CD4-positive, alpha-beta T cell treated with Interleukin-4 for 1 hour (primary cell): ENCODE data around the gene ROR1.

Experiments used
- DNase-seq, 2 donors: peaks; one replicate each; pipeline ENCODE4 v3.0.0-alpha.2; 2020 to 2022

Gene ROR1

DNA sequence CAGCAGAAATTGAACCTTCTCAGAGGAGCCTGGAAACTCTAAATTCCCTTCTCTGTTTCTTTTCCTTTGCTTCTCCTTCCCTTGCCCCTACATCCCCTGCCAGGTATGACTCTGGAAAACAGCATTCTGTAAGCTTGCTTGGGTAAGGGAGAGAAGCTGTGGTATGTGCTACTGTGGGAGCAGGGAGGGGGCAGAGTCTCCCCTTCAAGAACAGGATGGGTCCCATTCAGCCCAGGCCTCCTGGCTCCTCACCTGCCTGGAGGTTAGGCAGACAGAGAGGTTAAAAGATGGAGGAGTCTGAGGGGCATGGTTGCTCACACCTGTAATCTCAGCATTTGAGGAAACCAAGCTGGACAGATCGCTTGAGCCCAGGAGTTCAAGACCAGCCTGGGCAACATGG is 389.0 kb downstream of the ROR1 start:
- DNase-seq: no peak

DNA sequence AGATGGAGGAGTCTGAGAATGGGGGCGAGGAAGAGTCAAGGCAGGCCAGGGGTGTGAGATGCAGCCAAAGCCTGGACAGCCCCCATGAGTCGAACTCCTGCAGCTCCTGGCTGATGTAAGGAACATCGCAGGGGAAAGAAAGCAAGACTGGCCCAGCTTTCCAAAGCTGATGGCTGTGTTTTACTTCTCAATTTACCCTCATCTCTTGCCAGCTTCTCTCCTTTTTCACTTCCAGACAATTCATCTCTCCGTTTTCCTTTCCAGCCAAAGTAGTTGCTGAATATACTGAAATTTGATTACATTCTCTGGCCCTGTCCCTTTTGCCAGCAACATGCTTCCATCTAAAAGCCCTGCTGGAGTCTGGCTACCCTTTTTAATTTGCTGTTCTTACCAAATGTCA is 389.6 kb downstream of the ROR1 start:
- DNase-seq: no peak

DNA sequence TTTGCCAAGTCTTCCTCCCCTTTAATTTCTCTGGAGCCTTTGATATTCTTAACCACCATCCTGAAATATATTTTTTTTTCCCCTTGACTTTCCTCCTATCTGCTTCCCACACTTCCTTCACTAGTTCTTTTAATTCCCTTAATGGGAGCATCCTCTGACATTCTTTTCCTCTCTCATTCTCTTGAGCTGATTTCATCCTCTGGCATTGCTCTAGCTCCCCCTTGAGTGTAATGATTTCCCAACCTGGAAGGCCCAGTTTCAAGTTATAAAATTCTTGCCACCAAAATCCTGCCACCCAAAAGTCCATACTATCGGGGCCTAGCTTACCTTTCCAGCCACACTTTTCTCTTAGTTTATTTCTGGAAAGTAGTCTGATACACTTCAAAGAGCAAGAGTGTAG is 390.2 kb downstream of the ROR1 start:
- no peak for DNase-seq

GRCh38 chr1:64166629-64167028 is 392.8 kb downstream of the ROR1 start:
- DNase-seq: no peak

DNA sequence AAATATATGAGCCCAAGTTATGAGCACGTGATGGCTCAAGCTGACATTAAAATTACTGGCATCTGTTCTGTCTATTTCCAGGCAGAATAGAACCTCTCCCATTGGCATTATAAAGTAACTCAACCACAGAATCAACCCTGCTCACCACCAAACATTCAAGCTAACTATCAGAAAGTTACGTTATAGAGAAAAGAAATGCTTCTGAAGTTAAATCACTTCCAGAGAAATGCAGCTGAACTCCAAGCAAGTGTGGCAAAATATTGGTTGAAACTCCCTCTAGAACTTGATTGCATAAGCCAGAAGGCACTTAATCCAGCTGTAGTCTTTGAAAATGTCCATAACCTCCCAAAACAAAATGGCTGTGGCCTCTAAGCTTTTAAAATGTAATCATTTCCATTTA is 393.4 kb downstream of the ROR1 start:
- no peak for DNase-seq

- DNase-seq: no peak
Observed at GRCh38 chr1:64171246-64171645, 397.4 kb downstream of the ROR1 start.

- DNase-seq: no peak
Observed at GRCh38 chr1:64171797-64172281, 398.0 kb downstream of the ROR1 start.

GRCh38 chr1:64172458-64172983 is 398.7 kb downstream of the ROR1 start:
- no peak for DNase-seq

- no peak for DNase-seq
Observed at GRCh38 chr1:64173336-64173940, 399.6 kb downstream of the ROR1 start.

DNA sequence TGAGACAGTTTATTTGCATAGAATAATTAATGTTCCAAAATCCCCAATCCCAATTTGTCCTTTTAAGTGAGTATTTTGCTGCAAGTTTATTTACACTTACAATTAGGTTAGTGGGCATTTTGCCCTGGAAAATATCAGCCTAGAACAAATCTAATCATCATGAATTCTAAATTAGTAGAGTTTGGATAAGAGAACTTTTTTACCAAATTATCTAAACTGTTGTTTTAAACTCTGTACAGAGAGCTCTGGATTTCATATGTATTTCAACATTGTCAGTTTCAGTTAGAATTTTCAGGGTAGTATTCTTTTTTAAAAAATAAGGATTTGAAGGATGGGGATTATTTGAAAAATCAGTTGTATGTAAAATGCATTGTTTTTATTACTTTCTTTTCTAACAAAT is 401.8 kb downstream of the ROR1 start:
- DNase-seq: no peak

DNA sequence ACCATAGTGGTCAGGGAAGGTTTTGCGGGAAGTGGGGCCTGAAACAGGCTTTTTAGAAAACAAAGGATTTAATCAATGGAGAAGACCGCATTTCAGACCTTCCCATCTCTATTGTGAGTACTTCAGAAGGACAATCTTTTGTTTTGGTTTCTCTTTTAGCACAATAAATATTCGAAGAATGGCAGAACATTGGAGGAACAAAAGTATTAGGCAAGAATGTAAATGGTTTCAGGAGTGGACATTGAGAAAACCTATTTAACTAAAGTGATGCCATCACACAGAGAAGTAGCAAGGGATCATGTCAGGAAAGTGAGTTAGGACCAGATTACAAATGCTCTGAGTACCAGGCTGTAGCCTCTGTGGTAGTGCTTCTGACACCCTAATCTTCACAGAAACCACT is 402.8 kb downstream of the ROR1 start:
- no peak for DNase-seq

- no peak for DNase-seq
Observed at GRCh38 chr1:64179588-64179987, 405.8 kb downstream of the ROR1 start.

GRCh38 chr1:64182207-64182606 is 408.4 kb downstream of the ROR1 start:
- DNase-seq: no peak

- DNase-seq: no peak
Observed at GRCh38 chr1:64183395-64184002, 409.7 kb downstream of the ROR1 start.

DNA sequence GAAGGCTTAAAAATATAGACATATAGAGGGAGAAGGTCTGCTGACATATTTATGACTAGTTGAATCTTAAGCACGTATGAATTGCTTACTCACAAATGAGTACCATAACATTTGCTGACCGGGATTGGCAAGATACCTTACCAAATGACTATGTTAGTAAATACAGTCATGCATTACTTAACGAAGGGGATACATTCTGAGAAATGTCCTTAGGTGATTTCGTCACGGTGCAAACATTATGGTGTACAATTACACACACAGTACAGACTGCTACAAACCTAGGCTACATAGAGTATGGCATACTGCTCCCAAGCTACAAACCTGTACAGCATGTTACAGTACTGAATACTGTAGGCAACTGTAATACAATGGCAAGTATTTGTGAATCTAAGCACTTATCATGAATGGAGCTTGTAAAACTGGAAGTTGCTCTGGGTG is 410.2 kb downstream of the ROR1 start:
- DNase-seq: no peak

- DNase-seq: no peak
Observed at GRCh38 chr1:64186138-64186897, 412.5 kb downstream of the ROR1 start.

GRCh38 chr1:64186898-64187280 is 413.1 kb downstream of the ROR1 start:
- DNase-seq: no peak

- DNase-seq: no peak
Observed at GRCh38 chr1:64187646-64188045, 413.8 kb downstream of the ROR1 start.

GRCh38 chr1:64192290-64192689 is 418.5 kb downstream of the ROR1 start:
- no peak for DNase-seq

DNA sequence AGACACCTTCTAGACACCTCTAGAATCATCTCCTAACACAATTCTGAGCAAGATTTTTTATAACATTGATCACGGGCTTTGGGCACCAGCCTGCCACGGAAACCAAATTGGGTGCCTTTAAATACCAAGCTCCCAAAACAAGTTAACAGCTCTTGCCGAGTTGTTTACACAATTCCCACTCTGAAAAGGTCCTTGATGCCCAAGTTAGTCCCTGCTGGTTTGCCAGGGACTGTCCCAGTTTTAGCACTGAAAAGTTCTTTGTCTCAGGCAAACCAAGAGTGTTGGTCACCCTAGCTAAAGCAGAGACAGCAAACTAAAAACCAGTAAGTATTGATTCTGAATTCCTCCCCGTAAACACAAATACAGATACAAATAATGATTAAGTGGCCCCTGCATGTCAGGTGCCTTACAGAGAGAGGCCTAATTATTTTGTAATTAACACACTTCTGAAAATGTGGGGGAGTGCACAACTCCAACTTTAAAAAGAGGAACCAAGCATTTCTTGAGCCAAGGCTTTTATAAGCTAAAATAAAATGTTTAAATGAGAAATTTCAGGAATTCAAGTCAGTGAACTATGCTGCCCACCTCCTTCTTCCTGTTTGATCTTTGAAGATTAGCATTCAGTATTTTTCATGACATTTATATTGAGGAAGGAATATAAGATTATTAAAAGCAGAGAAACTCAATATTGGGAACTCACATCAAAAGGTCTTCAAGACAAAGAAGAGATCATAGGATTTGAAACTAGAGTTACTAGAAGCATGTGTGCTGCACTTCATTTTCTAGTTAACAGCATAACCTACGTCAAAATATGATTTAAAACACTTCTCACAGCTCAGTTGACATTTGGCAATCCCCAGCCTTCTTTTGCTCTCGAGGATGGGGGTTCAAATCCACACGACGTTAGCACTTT is 420.6 kb downstream of the ROR1 start:
- DNase-seq: no peak

DNA sequence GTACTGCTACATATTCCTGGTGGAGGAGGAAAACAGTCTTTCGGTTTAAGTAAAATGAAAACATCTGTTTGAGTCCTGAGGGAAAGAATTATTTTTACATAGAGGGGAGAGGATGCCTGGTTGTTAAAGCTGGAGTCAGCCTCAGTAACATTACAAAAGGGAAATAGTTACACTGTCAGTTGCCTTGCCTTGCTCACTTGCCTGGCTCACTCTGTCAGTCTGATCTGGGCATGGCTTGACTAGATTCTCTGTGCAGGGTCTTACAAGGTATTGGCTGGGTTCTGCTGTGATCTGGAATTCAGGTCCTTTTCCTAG is 421.2 kb downstream of the ROR1 start:
- DNase-seq: no peak

GRCh38 chr1:64196074-64196870 is 422.5 kb downstream of the ROR1 start:
- no peak for DNase-seq
